WERI-Rb-1 (cell line): Measurements from ENCODE around the gene DENND10.

Experiments used
- DNase-seq: peaks from one replicate; pipeline ENCODE4 v3.0.0-alpha.2; 2020
- H3K27ac ChIP-seq: fragments of 250-450 bp; sonication (Bioruptor Pico); 2 replicates; pipeline ENCODE4 v1.5.1; 2020; ENCODE audit warnings: mild to moderate bottlenecking, moderate library complexity
- H3K27me3 ChIP-seq: fragments of 250-450 bp; sonication (Bioruptor Pico); 2 replicates; pipeline ENCODE4 v1.5.1; 2021; ENCODE audit warnings: mild to moderate bottlenecking, low read depth, moderate library complexity; ENCODE audit not compliant: insufficient read depth, severe bottlenecking
- H3K36me3 ChIP-seq: fragments of 250-450 bp; sonication (Bioruptor Pico); 2 replicates; pipeline ENCODE4 v1.5.1; 2020; ENCODE audit warnings: mild to moderate bottlenecking, moderate library complexity
- H3K4me3 ChIP-seq: 2 replicates; pipeline ENCODE4 v1.5.1; 2011; ENCODE audit warnings: low read depth, mild to moderate bottlenecking, control low read depth, low read length
- H3K9me3 ChIP-seq: fragments of 250-450 bp; sonication (Bioruptor Pico); 2 replicates; pipeline ENCODE4 v1.5.1; 2021; ENCODE audit warnings: mild to moderate bottlenecking, moderate library complexity; ENCODE audit not compliant: severe bottlenecking
- TF ChIP-seq, protein P1 (sequence below): IDR thresholded peaks from 2 replicates; pipeline ENCODE4 v1.5.1; 2011; ENCODE audit warnings: low read depth, mild to moderate bottlenecking, control low read depth, inconsistent platforms, low read length

Gene DENND10

DNA sequence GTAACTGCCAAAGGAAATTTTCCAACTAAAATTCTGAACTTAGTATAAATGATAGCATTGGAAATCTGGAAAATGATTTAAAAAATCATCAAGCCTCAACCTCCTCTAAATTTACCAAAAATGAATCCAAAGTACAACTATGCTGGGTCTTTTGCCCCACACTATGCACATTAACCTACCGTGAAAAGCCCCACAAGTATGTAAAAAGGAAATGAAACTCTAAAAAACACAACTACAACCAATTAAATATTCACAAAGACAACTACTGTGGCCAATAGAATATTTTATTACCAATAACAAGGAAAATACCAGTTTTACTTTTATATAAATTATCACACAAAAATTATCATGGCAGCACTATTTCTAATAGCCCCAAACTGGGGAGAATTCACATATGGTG lies 42.6 kb upstream of the DENND10 start:
- Histone ChIP-seq H3K36me3 (peaks cover 98% of the 10 kb centered on the region), H3K4me3 (no peak overlapping the region), H3K9me3 (no peaks in the 10 kb centered on the region), H3K27ac (no peak overlapping the region), H3K27me3 (no peaks in the 10 kb centered on the region)
- TF ChIP-seq, protein P1, sequence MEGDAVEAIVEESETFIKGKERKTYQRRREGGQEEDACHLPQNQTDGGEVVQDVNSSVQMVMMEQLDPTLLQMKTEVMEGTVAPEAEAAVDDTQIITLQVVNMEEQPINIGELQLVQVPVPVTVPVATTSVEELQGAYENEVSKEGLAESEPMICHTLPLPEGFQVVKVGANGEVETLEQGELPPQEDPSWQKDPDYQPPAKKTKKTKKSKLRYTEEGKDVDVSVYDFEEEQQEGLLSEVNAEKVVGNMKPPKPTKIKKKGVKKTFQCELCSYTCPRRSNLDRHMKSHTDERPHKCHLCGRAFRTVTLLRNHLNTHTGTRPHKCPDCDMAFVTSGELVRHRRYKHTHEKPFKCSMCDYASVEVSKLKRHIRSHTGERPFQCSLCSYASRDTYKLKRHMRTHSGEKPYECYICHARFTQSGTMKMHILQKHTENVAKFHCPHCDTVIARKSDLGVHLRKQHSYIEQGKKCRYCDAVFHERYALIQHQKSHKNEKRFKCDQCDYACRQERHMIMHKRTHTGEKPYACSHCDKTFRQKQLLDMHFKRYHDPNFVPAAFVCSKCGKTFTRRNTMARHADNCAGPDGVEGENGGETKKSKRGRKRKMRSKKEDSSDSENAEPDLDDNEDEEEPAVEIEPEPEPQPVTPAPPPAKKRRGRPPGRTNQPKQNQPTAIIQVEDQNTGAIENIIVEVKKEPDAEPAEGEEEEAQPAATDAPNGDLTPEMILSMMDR = no peak
- no peak for DNase-seq

DNA sequence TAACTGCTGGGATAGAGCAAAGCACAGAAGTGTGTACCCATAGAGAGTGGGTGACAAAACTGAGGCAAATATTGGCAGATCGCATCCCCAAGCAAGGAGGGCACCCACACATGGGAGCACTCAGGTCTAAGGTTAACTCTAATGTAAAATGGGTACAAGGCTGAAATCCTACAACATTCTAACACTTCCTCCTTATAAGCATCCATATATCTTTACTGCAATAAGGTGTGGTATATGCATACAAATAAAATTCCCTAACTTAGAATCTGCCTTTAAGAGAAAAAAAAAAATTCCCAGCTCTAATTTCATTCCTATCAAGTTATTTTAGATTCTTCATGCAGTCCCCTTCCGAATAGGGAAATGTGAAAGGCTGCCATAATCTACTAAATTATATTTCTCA lies 42.0 kb upstream of the DENND10 start:
- TF ChIP-seq, protein P1 = no peak
- no peaks in the 10 kb centered on the region for H3K9me3 ChIP-seq
- H3K36me3 ChIP-seq = peaks cover 98% of the 10 kb centered on the region
- no peaks in the 10 kb centered on the region for H3K27me3 ChIP-seq
- DNase-seq = no peak
- H3K4me3 ChIP-seq = no peak overlapping the region
- H3K27ac ChIP-seq = no peak overlapping the region

DNA sequence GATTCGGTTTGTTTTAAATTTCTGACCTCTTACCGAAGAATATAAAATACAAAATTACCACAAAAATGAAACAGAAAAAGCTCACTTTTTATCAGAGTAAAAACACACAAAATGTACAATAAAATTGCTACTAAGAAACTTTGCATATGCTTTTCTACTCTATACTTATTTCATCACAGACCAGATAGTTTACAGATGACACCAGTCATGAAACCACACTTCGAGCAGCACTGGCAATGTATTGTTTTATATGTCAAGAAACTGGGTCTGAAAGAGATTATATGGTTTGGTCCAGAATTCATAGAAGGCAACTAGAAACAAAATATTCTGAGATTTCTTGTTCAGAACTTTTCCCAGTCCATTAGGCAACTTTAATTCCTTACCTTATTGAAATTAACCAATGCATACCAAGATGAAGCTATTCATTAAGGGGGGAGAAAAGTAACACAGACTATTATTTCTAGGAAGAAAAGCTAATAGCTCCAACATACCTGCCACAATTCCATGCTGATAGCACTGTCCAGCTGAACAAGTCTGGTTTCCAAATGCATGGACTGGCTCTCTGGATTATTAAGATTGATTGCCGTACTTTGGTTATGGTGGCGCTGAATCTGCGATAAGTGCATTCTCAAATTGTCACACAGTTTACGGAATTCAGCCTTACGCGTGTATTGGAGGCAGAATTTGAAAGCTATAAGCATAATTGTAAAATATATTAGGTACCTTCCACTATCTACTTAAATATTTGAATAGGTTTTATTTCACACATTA lies 33.3 kb upstream of the DENND10 start:
- peaks cover 85% of the 10 kb centered on the region for H3K36me3 ChIP-seq
- DNase-seq = no peak
- TF ChIP-seq, protein P1 = no peak

DNA sequence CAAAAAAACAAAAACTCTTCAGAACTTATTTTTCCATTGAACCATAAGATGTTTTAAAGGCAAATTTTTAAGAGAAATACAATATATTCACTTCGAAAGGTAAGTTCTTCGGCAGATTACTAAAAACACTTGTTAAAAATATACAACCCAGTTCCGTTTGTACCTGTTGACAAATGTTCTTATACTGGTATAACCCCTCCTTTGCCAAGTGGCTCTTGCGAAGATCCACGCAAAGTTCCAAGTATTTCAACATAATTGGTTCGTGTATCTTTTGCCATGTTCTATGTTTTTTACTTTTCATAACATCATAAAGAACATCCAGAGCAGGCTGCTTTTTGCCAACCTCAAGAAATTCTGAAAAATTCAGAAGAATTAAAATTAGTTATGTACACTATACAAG lies 30.3 kb upstream of the DENND10 start:
- H3K27me3 ChIP-seq = no peaks in the 10 kb centered on the region
- H3K4me3 ChIP-seq = no peak overlapping the region
- H3K36me3 ChIP-seq = peaks cover 78% of the 10 kb centered on the region
- TF ChIP-seq, protein P1 = no peak
- no peak for DNase-seq
- no peaks in the 10 kb centered on the region for H3K9me3 ChIP-seq
- H3K27ac ChIP-seq = no peak overlapping the region

More for the DNA sequence above, 33.3 kb upstream of the DENND10 start:
- Histone ChIP-seq H3K27me3 (no peaks in the 10 kb centered on the region), H3K27ac (no peak overlapping the region), H3K9me3 (no peaks in the 10 kb centered on the region), H3K4me3 (no peak overlapping the region)

DNA sequence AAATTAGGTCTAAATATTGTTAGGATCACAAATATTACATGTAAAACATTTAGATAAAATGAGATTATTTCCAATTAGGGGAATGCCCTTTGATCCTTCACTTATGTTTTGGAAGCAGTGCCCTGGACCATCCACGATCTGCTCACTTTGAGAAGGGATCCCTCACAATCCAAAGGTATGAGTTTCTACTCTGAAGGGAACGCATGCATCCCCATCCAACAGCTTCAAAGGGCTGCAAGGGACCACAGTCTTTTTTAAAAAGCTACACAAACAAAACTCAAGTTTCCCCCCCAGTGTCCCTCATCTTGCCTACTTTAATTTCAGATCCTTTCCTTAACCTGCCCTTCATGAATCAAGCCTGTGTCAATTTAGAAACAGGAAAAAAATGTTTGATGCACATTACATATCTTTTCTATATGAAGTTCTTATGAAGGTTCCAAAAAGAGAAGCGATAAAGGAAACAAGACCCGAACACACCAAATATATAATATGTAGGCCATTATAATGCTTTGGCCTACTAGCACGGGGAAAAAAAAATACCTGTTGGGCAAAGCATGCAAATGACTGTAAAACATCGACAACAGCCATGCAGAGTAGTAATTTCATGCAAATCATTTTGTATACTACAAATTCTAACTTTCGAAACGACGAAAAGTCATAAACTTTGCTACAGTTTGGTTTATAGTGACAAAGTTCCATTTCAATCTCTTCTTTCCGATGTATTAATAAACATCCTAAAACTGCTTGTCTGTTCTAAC lies 25.3 kb upstream of the DENND10 start:
- no peaks in the 10 kb centered on the region for H3K9me3 ChIP-seq
- peaks cover 45% of the 10 kb centered on the region for H3K36me3 ChIP-seq
- H3K4me3 ChIP-seq = no peak overlapping the region; the same call in 1 of the 2 replicates
- H3K27me3 ChIP-seq = no peaks in the 10 kb centered on the region
- TF ChIP-seq, protein P1 = no peak
- no peak overlapping the region for H3K27ac ChIP-seq
- no peak for DNase-seq
